ENCODE data around the gene TNFAIP8. TPM values are rescaled to one million over a fixed set of nuclear protein-coding genes. Genes with fewer than 3 reads are reported as not detected.

The TNFAIP8 gene
- total and polyA plus RNA-seq, 11 donors: 3.6 to 30.8 (median 12.6) TPM

- 81 to 91% (median 87%) methylated on average over 2 of the region's 2 CpGs for whole genome bisulfite sequencing, 4 donors
- peaks cover 0 to 28% (median 4%) of the 10 kb centered on the region in 9 donors for H3K36me3 ChIP-seq
- no peak for TF ChIP-seq POLR2A (IDR thresholded peaks at IDR 0.05)
- TF ChIP-seq, protein P1, sequence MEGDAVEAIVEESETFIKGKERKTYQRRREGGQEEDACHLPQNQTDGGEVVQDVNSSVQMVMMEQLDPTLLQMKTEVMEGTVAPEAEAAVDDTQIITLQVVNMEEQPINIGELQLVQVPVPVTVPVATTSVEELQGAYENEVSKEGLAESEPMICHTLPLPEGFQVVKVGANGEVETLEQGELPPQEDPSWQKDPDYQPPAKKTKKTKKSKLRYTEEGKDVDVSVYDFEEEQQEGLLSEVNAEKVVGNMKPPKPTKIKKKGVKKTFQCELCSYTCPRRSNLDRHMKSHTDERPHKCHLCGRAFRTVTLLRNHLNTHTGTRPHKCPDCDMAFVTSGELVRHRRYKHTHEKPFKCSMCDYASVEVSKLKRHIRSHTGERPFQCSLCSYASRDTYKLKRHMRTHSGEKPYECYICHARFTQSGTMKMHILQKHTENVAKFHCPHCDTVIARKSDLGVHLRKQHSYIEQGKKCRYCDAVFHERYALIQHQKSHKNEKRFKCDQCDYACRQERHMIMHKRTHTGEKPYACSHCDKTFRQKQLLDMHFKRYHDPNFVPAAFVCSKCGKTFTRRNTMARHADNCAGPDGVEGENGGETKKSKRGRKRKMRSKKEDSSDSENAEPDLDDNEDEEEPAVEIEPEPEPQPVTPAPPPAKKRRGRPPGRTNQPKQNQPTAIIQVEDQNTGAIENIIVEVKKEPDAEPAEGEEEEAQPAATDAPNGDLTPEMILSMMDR (IDR thresholded peaks at IDR 0.05): no peak
- H3K9me3 ChIP-seq: no peaks in the 10 kb centered on the region
- H3K4me3 ChIP-seq: no peak overlapping the region
- no peaks in the 10 kb centered on the region for H3K27me3 ChIP-seq
- H3K27ac ChIP-seq: peak overlapping the region in 1 of 12 donors; percentile 80
- DNase-seq (no peak), ATAC-seq (no peak)
- H3K4me1 ChIP-seq: peaks cover 0 to 75% (median 10%) of the 10 kb centered on the region in 12 donors
- intact Hi-C loops (cut with DNase I): no loop called here
Observed at GRCh38 chr5:119390404-119390803, 34.6 kb downstream of the TNFAIP8 start.

DNA sequence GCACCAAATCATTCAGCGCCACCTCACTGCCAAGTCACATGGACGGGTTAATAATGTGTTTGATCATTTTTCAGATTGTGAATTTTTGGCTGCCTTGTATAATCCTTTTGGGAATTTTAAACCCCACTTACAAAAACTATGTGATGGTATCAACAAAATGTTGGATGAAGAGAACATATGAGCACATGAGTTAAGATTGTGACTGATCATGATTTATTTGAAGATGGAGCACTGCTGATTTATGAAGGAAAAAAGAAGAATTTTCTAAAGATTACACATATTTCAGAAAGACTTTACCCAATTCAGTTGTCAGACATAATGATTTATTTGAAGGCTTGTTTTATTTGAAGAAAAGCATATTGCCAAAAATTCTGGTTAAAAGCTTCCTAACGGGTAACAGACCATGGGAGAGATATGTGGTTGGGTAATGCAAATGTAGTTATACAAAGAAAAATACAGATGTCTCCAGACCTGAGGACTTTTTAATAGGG is 37.4 kb downstream of the TNFAIP8 start:
- H3K4me1 ChIP-seq: peaks cover 0 to 67% (median under 1%) of the 10 kb centered on the region in 12 donors
- intact Hi-C loops (cut with DNase I): no loop called here

GRCh38 chr5:119393746-119394145 is 37.9 kb downstream of the TNFAIP8 start:
- Histone ChIP-seq H3K4me1 (peaks cover 0 to 68% (median 1%) of the 10 kb centered on the region in 12 donors), H3K4me3 (no peak overlapping the region), H3K36me3 (peaks cover 0 to 28% (median 4%) of the 10 kb centered on the region in 9 donors), H3K27ac (peak overlapping the region in 1 of 12 donors; percentile 38), H3K9me3 (no peaks in the 10 kb centered on the region), H3K27me3 (no peaks in the 10 kb centered on the region)
- no peak for ATAC-seq
- TF ChIP-seq, protein P1 (IDR thresholded peaks at IDR 0.05): no peak
- no peak for TF ChIP-seq POLR2A (IDR thresholded peaks at IDR 0.05)
- intact Hi-C loops (cut with DNase I): no loop called here
- DNase-seq: no peak
- WGBS, 4 donors: 78 to 88% (median 86%) methylated on average over 1 of the region's 1 CpG

More for the DNA sequence above, 37.4 kb downstream of the TNFAIP8 start:
- H3K27me3 ChIP-seq: no peaks in the 10 kb centered on the region
- peak overlapping the region in 1 of 12 donors; percentile 38 for H3K27ac ChIP-seq
- H3K4me3 ChIP-seq: no peak overlapping the region
- ATAC-seq: no peak
- H3K36me3 ChIP-seq: peaks cover 0 to 28% (median 4%) of the 10 kb centered on the region in 9 donors
- DNase-seq: no peak
- 61 to 96% (median 70%) methylated on average over 3 of the region's 3 CpGs for WGBS, 4 donors
- no peak for TF ChIP-seq POLR2A (IDR thresholded peaks at IDR 0.05)
- TF ChIP-seq, protein P1 (IDR thresholded peaks at IDR 0.05): no peak
- H3K9me3 ChIP-seq: no peaks in the 10 kb centered on the region

DNA sequence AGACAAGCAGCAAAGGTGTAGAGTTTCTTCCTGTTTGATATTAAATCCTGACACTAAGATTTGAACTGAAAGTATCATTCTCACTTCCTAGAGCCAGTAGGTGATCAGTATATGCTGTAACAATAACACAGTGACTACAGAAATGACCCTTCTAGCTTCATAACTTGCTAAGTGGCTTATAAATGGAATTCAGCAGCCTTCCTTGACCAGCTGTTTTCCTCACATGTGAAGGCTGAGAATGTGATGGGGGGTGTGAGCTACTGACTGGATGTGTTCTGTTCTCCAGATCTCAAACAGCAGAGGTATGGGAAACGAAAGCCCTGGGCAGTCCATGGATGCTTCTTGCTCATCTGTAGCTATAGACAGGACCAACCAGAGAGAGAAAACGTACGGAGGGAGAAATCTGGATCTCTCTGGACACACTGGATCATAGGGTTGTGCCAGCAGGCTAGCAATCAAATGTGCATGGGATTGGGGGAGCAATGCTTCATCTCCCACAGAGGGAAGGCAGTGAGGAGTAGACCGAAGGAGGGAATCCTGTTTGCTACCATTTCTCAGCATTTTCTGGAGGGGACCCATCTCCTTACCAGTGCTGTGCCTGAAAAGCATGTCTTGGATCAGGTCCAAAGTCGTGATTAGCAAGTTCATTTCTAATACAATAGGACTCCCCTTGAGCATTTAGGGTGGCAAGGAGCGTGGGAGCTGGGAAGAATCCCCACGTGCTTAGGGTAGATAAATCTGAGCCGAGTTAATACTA is 39.4 kb downstream of the TNFAIP8 start:
- WGBS, 4 donors: 79 to 86% (median 82%) methylated on average over 8 of the region's 8 CpGs
- Histone ChIP-seq H3K27ac (peak overlapping the region in 1 of 12 donors; percentile 23), H3K4me1 (peaks cover 0 to 64% (median 3%) of the 10 kb centered on the region in 12 donors), H3K4me3 (no peak overlapping the region), H3K36me3 (peaks cover 0 to 28% (median 4%) of the 10 kb centered on the region in 9 donors), H3K9me3 (no peaks in the 10 kb centered on the region), H3K27me3 (no peaks in the 10 kb centered on the region)
- DNase-seq (no peak), ATAC-seq (no peak)
- TF ChIP-seq, protein P1 (IDR thresholded peaks at IDR 0.05): no peak
- no peak for TF ChIP-seq POLR2A (IDR thresholded peaks at IDR 0.05)
- intact Hi-C loops (cut with DNase I): loop anchor here in 1 of 10 donors (5.0 kb wide), 1 partner anchor 38 kb away; the partner anchor contains the start of gene TNFAIP8

Measured in heart left ventricle (tissue), 16 donors.